HG02588 (cell line): ENCODE data around the gene MINK1.
"Not testable (repeated sequence)": the region's sequence is repeated elsewhere in the genome, so short reads cannot be mapped to it uniquely, and the experiment has no call there.

Source experiments
- ATAC-seq: cut with Tn5 transposase; IDR thresholded peaks from one replicate; pipeline ENCODE4 v1.9.1; 2021; ENCODE audit warnings: mild to moderate bottlenecking, moderate library complexity; ENCODE audit not compliant: unreplicated experiment

The MINK1 gene

GRCh38 chr17:4920351-4921048 is 87.4 kb downstream of the MINK1 start:
- no peak for ATAC-seq

- no peak for ATAC-seq
Measured at GRCh38 chr17:4921320-4921719, 88.2 kb downstream of the MINK1 start.

DNA sequence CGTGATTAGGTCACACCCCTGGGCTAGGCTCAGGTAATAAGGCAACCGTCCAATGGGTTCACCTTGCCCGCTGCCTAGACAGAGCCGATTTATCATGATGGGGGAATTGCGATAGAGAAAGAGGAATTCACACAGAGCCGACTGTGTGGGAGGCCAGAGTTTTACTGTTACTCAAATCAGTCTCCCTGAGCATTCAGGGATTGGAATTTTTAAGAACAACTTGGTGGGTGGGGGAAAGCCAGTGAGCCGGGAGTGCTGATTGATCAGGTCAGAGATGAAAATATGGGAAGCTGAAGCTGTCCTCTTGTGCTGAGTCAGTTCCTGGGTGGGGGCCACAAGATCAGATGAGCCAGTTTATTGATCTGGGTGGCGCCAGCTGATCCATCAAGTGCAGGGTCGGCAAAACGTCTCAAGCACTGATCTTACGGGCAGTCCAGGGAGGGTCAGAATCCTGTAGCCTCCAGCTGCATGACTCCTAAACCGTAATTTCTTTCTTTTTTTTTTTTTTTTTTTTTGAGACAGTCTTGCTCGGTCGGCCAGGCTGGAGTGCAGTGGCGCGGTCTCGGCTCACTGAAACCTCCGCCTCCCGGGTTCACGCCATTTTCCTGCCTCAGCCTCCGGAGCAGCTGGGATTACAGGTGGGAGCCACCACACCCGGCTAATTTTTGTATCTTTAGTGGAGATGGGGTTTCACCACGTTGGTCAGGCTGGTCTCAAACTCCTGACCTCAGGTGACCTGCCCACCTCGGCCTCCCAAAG is 93.6 kb downstream of the MINK1 start:
- ATAC-seq, result not testable (repeated sequence)

DNA sequence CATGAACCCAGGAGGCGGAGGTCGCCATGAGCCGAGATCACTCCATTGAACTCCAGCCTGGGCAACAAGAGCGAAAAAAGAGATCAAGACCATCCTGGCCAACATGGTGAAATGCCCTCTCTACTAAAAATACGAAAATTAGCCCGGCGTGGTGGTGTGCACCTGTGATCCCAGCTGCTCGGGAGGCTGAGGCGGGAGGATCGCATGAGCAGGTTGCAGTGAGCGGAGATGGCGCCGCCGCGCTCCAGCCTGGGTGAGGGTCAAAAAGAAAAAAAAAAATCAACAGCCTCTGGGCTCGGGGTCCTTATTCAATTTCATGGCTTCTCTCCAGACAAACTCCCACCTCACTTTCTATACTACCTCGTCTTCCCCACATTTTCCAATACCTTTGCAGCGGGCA is 95.7 kb downstream of the MINK1 start:
- no peak for ATAC-seq

- ATAC-seq, result no peak
Measured at GRCh38 chr17:4931963-4932362, 98.8 kb downstream of the MINK1 start, which contains the start of gene GP1BA. GP1BA (plus strand) TSS chr17:4932277; CDS start chr17:4932605, 328 bp downstream.

GRCh38 chr17:4932756-4933155 is 99.6 kb downstream of the MINK1 start:
- ATAC-seq, result no peak

GRCh38 chr17:4933646-4934045 is 100.5 kb downstream of the MINK1 start:
- ATAC-seq, result no peak

DNA sequence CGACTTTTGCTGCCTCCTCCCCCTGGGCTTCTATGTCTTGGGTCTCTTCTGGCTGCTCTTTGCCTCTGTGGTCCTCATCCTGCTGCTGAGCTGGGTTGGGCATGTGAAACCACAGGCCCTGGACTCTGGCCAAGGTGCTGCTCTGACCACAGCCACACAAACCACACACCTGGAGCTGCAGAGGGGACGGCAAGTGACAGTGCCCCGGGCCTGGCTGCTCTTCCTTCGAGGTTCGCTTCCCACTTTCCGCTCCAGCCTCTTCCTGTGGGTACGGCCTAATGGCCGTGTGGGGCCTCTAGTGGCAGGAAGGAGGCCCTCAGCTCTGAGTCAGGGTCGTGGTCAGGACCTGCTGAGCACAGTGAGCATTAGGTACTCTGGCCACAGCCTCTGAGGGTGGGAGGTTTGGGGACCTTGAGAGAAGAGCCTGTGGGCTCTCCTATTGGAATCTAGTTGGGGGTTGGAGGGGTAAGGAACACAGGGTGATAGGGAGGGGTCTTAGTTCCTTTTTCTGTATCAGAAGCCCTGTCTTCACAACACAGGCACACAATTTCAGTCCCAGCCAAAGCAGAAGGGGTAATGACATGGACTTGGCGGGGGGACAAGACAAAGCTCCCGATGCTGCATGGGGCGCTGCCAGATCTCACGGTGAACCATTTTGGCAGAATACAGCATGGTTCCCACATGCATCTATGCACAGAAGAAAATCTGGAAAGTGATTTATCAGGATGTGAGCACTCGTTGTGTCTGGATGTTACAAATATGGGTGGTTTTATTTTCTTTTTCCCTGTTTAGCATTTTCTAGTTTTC is 101.2 kb downstream of the MINK1 start:
- ATAC-seq, result no peak

GRCh38 chr17:4935650-4936049 is 102.5 kb downstream of the MINK1 start:
- no peak for ATAC-seq

DNA sequence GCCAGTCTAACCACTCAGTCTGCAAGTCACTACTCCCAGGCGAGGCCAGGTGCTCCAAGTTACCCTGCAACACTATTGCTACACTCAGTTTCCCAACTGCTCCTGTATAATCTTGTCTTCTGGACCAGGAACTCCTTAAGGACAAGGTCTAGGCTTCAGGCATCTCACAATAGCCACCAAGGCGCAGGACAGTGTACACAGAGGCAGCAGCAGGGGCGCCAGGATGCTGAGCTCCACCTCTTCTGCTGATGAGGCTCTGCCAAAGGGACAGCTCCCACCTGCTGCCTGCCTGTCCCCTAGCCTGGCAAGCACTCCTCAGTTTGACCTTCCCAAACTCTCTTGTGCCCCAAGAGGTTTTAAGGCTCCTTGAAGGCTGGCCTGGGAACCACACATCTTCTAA is 103.3 kb downstream of the MINK1 start:
- ATAC-seq, result no peak

DNA sequence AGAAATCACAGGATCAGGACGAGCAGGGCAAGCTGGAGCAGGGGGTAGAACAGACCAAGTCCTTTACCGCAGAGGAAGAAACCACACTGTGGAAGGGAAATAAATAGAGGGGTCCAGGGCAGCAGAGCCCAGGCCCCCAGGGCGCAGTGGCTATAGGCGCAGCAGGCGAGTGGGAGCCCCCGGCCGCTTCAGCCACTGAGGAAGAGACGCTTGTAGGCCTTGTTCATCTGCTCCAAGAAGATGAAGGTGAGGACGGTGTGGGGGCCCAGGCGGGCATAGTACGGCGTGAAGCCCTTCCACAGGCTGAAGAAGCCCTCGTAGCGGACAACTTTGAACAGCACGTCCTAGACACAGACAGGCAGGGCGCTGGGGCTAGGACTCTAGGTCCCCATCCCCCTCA is 104.4 kb downstream of the MINK1 start:
- ATAC-seq, result no peak

DNA sequence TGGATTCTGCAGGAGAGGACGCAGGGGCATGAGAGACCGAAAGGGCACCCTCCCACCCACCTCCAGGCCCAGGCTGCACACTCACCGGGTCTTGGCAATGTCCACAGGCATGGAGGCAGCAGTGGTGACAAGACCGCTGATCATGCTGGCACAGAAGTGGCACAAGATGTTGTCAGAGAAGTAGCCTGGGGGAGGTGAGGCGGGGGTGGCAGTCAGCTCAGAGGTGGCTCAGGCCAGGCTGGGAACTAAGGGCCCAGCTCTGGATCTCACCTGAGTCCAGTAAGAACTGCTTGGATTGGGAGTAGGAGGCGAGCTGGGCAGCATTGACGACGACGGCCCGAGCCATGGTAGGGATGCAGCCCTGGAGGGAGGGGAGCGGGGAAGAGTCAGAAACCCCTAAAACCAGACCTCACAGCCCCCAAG is 104.9 kb downstream of the MINK1 start:
- ATAC-seq, result no peak

DNA sequence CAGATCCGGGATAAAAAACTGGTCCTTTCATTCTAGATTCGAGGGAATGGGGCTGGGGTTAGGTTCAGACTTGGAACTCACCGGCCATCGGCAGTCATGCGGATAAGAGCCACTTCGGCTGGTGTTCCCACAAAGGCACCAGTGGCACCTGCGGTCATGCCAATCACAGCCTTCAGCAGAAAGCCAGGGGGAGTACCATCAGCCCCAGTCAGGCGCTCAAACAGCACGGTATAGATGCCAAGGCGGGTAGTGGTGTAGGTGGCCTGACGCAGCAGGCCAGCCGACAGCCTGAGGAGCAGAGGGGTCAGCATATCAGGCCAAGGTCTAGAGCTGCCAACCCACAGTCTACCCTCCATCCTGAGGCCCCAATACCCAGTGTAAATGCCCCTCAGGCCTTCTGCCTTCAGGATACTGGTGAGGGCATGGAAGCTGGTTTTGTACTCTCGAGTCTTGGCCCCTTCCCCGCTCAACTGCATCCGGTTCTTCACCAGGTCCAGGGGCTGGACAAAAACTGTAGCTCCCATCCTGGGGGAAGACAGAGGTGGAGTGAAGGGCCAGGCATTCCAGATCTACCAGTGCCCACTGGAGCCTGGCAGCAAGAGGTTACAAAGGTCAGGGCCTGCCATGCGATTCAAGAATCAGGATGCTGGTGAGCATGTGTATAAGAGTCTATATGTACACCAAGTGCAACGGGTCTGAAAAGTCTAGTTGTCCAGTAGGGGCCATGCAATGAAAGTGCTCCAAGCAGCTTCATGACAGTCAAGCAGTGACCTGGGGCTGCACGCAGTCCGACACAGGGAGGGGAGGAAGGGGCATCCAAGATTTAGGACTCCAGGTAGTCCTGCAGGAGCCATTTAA is 105.8 kb downstream of the MINK1 start:
- no peak for ATAC-seq

DNA sequence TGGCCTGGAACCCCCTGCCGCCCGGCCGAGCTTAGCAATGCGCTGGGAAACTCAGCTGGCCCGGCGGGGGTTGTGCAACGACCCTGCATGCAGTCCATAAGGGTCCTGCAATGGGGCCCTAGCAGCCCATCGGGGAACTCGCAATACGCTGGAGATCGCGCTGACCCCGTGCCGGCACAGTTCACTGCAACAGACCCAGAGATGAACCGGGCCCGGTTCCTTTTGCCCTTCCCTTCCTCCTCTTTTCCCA is 106.3 kb downstream of the MINK1 start:
- peak; percentile 14 for ATAC-seq

DNA sequence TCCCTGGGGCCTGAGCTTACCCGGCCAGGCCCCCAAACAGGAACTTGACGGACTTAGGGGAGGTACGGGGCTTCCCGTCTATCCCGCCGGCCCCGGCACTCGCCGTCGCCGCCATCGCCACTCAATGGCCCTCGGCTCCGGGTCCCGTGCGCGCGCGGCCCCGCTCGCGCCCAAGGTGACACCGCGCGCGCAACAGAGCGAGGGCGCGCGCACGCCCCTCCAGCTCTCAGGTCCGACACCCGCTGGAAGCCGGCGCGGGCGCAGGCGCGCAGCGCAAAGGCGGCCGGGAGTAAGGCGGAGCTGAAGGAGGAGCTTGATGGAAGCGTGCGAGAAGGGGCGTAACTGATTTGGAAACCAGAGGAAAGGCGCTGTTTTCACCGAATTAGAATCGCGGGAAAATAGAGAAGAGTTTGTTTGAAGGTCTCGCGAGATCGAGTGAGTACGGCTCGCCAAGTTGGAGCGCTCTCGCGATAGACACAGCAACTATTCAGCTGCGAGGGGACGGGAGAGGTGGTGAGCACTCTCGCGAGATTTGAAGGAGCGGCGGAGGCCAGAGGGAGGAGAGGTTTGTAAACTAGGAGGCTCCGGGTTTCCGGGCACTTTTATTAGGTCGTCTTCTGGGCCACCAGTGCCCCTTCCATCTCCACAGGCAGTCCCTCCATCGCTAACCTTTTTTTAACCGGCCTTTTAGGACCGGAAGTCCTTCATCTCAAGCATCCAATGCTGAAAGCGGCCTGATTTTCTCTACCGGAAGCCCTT is 106.8 kb downstream of the MINK1 start, which contains the start of the genes RNF167 and SLC25A11:
TSS of gene RNF167 (plus strand) at position 473 of the 759 bp plus-strand sequence. CDS start 642 bp downstream, outside the sequence.
TSS of gene SLC25A11 (minus strand) at position 251 of the 759 bp plus-strand sequence. CDS start at position 115, 136 bp downstream.
- peak; percentile 70 for ATAC-seq

- ATAC-seq, result peak; percentile 7
Measured at GRCh38 chr17:4940555-4941318, 107.6 kb downstream of the MINK1 start.

- ATAC-seq, result no peak
Measured at GRCh38 chr17:4941319-4941610, 108.1 kb downstream of the MINK1 start.

DNA sequence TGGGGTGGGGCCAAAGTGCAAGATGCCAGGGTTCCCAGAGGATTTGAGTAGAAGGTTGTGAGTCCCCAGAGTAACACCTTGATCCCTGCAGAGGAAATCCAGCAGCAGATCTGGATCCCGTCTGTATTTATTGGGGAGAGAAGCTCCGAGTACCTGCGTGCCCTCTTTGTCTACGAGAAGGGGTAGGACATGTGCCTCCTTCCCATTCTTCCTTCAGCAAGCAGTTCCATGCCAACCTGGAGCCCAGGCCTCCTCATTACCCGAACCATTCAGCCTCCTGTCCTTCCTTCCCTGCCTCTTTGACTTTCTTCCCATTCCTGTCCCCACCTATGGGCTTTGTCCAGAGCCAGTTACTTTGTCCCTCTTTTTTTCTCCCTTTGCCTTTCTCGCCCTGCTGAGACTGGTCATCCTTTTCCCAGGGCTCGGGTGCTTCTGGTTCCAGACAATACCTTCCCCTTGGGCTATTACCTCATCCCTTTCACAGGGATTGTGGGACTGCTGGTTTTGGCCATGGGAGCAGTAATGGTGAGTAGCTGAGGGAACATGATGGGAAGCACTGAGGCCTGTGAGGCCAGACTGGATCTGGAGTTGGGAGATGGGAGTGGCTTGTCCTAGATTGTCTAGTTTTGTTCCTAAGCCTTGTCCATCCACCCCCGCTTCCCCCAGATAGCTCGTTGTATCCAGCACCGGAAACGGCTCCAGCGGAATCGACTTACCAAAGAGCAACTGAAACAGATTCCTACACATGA is 109.8 kb downstream of the MINK1 start:
- ATAC-seq, result no peak

DNA sequence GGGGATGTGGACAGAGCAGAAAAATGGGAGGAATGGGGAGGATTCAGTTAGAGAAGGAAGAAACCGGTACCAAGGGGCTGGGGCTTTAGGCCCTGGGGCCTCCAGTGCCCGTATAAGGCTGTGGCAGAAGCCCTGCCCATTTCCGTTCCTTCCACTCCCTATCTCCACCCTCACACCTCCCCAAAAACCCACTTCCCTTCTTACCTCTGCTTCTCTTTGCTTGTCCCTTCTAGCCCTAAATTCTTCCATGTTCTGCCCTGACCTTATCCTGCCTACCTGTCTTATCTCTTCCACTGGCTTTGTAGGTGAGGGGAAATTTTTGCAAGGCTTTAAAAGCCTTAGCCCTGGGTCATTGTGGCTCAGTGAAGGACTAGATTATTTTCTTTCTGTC is 111.0 kb downstream of the MINK1 start:
- no peak for ATAC-seq
